Measurements from ENCODE around the gene RNF5.

- TF ChIP-seq POLR2A (IDR thresholded peaks at IDR 0.05; ENCODE audit: low read length) = no peak
- TF ChIP-seq GATA1 (IDR thresholded peaks at IDR 0.05; ENCODE audit: low read depth, low read length) = no peak
Observed at GRCh38 chr6:32189069-32189741, 11.0 kb downstream of the RNF5 start.

Measured in erythroblast (primary cell).